Measurements from ENCODE around the gene PAQR3. TPM values are rescaled to one million over a fixed set of nuclear protein-coding genes. Genes with fewer than 3 reads are reported as not detected.

Gene PAQR3, protein sequence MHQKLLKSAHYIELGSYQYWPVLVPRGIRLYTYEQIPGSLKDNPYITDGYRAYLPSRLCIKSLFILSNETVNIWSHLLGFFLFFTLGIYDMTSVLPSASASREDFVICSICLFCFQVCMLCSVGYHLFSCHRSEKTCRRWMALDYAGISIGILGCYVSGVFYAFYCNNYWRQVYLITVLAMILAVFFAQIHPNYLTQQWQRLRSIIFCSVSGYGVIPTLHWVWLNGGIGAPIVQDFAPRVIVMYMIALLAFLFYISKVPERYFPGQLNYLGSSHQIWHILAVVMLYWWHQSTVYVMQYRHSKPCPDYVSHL
- total RNA-seq, result 1 to 10 TPM; 3.0 to 3.9 TPM

DNA sequence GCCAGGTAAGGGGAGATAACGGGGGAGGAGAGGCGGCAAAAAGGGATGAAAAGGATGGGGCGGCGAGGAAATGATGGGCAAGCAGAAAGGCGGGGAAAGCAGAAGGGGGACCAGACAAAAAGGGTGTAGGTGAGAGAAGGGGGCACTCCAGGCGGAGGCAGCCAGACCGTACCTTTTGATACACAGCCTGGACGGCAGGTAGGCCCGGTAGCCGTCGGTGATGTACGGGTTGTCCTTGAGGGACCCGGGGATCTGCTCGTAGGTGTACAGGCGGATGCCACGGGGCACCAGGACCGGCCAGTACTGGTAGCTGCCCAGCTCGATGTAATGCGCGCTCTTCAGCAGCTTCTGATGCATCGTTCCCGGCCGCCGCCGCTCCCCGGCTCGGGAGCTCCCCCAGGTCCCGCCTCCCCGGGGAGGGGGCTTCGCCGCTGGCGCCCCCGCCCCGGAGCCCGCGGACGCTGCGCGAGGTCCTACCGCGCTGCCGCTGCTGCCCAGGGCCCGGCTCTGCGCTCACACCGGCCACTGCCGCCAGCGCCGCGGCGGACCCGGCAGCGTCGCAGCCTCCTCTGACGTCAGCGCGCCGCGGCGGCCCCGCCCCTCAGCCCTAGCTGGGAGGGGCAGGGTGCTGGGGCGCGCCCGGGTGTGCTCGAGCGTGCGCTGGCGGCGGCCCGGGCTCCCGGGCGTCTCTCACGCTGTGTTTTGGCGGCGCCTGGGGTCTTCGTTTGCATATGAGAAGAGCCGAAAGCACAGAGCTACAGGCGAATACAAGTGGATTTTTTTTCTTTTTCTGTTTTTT, at the start of gene PAQR3:
Gene PAQR3 (minus strand): TSS at position 571 of the 799 bp plus-strand sequence. CDS start 214 bp downstream, at position 357.
- Histone ChIP-seq H3K27ac (peak within 1 kb of the TSS; percentile 25 to 75 (median 70)), H3K4me3 (peak within 1 kb of the TSS; percentile 17 to 57), H3K27me3 (no peaks in the 10 kb centered on the region), H3K9me3 (no peaks in the 10 kb centered on the region), H3K36me3 (replicated peaks in 1 of 2; ENCODE audit: insufficient read depth in 1 of 2, low read depth in 2 of 2) (no peaks in the 10 kb centered on the region), H3K4me1 (peaks cover 11% of the 10 kb centered on the region)
- WGBS, 2 donors, result 0 to 4% methylated on average over 31 to 76 of the region's 77 CpGs
- TF ChIP-seq POLR2A (IDR thresholded peaks at IDR 0.05) (peak; percentile 37 to 69 (median 37)), CTCF (IDR thresholded peaks at IDR 0.05) (peak in 1 of 7 experiments; percentile 26)
- intact Hi-C loops (cut with DNase I), result no loop called here
- DNase-seq, result peak; percentile 84 to 88 (median 85)
- peak; percentile 99 for ATAC-seq

DNA sequence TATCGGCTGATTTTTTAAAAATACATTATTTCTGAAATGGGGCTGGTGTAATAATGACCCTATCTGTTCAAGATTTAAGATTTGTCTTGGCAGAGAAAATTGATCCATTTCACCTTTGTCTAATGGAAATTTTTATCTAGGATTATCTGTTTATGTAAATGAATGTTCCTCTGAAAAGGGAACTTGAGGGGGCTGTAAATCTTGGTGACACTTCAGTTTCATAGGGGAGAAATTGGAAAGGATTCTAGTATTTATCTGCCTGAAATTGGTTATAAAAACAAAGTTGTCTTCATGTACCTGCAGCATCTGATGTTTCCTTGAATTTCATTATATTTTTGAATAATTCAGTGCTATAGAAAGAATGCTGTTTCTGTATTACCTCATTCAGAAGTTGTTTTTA, 48.4 kb upstream of the PAQR3 start:
- DNase-seq (no peak), ATAC-seq (no peak)
- no peak overlapping the region for H3K27ac ChIP-seq
- TF ChIP-seq POLR2A (IDR thresholded peaks at IDR 0.05) (no peak), CTCF (IDR thresholded peaks at IDR 0.05) (no peak)
- intact Hi-C loops (cut with DNase I), result no loop called here
- no peaks in the 10 kb centered on the region for H3K36me3 ChIP-seq (replicated peaks in 1 of 2; ENCODE audit: insufficient read depth in 1 of 2, low read depth in 2 of 2)
- WGBS, 2 donors, result 89 to 90% methylated on average over 1 of the region's 1 CpG
- H3K4me1 ChIP-seq, result no peaks in the 10 kb centered on the region
- no peaks in the 10 kb centered on the region for H3K9me3 ChIP-seq
- no peaks in the 10 kb centered on the region for H3K27me3 ChIP-seq
- no peak overlapping the region for H3K4me3 ChIP-seq

DNA sequence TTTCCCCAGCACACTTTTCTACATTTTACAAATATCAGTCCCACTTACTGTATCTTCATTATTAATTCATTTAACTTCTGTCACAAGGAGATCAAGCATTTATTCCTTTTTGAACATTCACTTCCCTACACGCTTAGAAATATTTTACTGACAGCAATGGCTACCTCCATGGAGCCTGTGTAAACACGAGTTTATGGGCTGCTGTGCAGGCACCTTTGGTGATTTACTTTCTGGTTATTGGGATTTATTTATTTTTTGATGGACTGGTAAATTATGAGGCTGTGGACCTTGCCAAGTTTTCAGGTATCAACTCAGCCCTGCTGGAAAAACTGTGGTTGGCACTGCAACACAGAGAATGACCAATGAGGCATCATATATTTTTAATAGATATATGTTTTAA, 45.4 kb upstream of the PAQR3 start:
- DNase-seq (no peak), ATAC-seq (no peak)
- Histone ChIP-seq H3K4me1 (no peaks in the 10 kb centered on the region), H3K4me3 (no peak overlapping the region), H3K9me3 (no peaks in the 10 kb centered on the region), H3K36me3 (replicated peaks in 1 of 2; ENCODE audit: insufficient read depth in 1 of 2, low read depth in 2 of 2) (no peaks in the 10 kb centered on the region), H3K27me3 (no peaks in the 10 kb centered on the region), H3K27ac (no peak overlapping the region)
- 29 to 46% methylated on average over 2 of the region's 2 CpGs for WGBS, 2 donors
- TF ChIP-seq CTCF (IDR thresholded peaks at IDR 0.05), result no peak
- TF ChIP-seq POLR2A (IDR thresholded peaks at IDR 0.05), result no peak
- intact Hi-C loops (cut with DNase I), result no loop called here

GRCh38 chr4:78975865-78976264, 36.6 kb upstream of the PAQR3 start:
- TF ChIP-seq CTCF (IDR thresholded peaks at IDR 0.05) (no peak), POLR2A (IDR thresholded peaks at IDR 0.05) (no peak)
- no peak for DNase-seq
- intact Hi-C loops (cut with DNase I), result no loop called here
- H3K4me3 ChIP-seq, result no peak overlapping the region
- no peaks in the 10 kb centered on the region for H3K36me3 ChIP-seq (replicated peaks in 1 of 2; ENCODE audit: insufficient read depth in 1 of 2, low read depth in 2 of 2)
- ATAC-seq, result no peak
- H3K4me1 ChIP-seq, result no peaks in the 10 kb centered on the region
- H3K27me3 ChIP-seq, result no peaks in the 10 kb centered on the region
- 72 to 86% methylated on average over 2 of the region's 2 CpGs for WGBS, 2 donors
- no peaks in the 10 kb centered on the region for H3K9me3 ChIP-seq
- no peak overlapping the region for H3K27ac ChIP-seq
